AG09319 (cell line): Measurements from ENCODE around the gene ATG10.

Experiments used
- DNase-seq: peaks from one replicate; pipeline ENCODE4 v3.0.0-alpha.2; 2010; ENCODE audit warnings: low read depth; ENCODE audit errors: extremely low read depth
- CTCF ChIP-seq: IDR thresholded peaks from 2 replicates; pipeline ENCODE4 v1.5.1; 2011; ENCODE audit warnings: low read depth, mild to moderate bottlenecking, inconsistent platforms, low read length, moderate library complexity

ATG10 gene

GRCh38 chr5:82218374-82219156 lies 246.7 kb downstream of the ATG10 start:
- TF ChIP-seq CTCF: no peak
- DNase-seq: no peak

- no peak for DNase-seq
- TF ChIP-seq CTCF: no peak
These were observed 249.2 kb downstream of the ATG10 start for GRCh38 chr5:82221020-82221419.

GRCh38 chr5:82222597-82223574 lies 251.1 kb downstream of the ATG10 start:
- no peak for DNase-seq
- no peak for TF ChIP-seq CTCF

GRCh38 chr5:82225525-82226172 lies 253.8 kb downstream of the ATG10 start:
- TF ChIP-seq CTCF: peak; percentile 79
- peak; percentile 7 for DNase-seq

- DNase-seq: no peak
- TF ChIP-seq CTCF: no peak
These were observed 263.1 kb downstream of the ATG10 start for GRCh38 chr5:82234885-82235284.

GRCh38 chr5:82244151-82244550 lies 272.3 kb downstream of the ATG10 start:
- TF ChIP-seq CTCF: no peak

More at GRCh38 chr5:82244151-82244550, 272.3 kb downstream of the ATG10 start:
- DNase-seq: no peak
